RPMI7951 (cell line): ENCODE results near the gene DAGLB. TPM values are rescaled to one million over a fixed set of nuclear protein-coding genes. Genes with fewer than 3 reads are reported as not detected.
"Not testable (repeated sequence)": the region's sequence is repeated elsewhere in the genome, so short reads cannot be mapped to it uniquely, and the experiment has no call there.

ENCODE experiments used
- DNase-seq: peaks from one replicate; pipeline ENCODE4 v3.0.0-alpha.2; 2012; ENCODE audit warnings: low read depth
- total RNA-seq: library from RNA; depleted of rRNA; stranded (reverse); fragments of >200 nt; shearing (Covaris generic); gene quantifications from 2 replicates; pipeline ENCODE4 v1.2.3, GENCODE V29; 2014

Gene DAGLB
- total RNA-seq, 1 experiment from 2014 or later: 13.0 TPM

- no peak for DNase-seq
These were observed 16.8 kb downstream of the DAGLB start for GRCh38 chr7:6430974-6431373.

GRCh38 chr7:6430271-6430940, 17.3 kb downstream of the DAGLB start:
- DNase-seq: no peak

- DNase-seq: no peak
These were observed 21.8 kb downstream of the DAGLB start for GRCh38 chr7:6425948-6426347.

- DNase-seq: no peak
These were observed 23.6 kb downstream of the DAGLB start for GRCh38 chr7:6423942-6424701.

DNA sequence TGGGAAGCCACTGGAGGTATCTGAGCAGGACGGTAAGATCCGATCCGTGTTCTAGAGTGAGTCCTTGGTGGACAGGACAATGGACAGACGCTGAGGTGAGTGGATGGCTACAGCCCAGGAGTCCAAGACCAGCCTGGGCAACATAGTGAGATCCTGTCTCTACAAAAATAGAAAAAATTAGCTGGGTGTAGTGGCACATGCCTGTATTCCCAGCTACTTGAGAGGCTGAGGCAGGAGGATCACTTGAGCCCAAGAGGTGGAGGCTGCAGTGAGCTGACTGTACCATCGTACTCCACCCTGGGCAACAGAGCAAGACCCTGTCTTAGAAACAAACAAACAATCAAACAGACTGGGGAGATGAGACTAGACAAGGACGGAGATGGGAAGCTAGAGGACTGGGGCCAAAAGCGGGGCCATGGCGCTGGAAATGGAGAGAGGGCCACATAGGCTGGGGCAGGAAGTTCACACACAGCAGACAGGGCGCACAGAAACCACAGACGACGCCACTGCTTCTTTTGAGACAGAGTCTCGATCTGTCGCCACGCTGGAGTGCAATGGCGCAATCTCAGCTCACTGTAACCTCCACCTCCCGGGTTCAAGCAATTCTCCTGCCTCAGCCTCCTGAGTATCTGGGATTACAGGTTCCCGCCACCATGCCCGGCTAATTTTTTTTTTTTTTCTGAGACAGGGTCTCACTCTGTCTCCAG, 24.7 kb downstream of the DAGLB start:
- DNase-seq: no peak

DNA sequence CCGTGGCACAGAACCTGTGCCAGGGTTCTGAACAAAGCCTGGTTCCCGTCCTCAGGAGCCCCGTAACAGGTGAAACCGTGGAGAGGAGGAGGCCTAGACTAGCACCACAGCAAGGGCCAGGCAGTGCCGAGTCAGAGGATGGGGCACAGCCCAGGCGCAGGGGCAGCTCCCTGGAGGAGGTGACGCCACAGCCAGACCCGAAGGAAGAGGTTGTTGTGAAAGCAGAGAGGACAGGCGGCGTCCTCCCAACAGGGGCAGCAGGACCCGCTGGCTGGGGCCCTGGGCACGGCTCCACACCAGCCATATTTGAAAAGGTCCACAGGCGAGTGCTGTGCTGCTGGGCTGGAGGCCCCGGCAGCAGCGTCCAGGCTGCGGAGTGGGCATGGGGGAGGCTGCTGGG, 25.7 kb downstream of the DAGLB start:
- DNase-seq: no peak

DNA sequence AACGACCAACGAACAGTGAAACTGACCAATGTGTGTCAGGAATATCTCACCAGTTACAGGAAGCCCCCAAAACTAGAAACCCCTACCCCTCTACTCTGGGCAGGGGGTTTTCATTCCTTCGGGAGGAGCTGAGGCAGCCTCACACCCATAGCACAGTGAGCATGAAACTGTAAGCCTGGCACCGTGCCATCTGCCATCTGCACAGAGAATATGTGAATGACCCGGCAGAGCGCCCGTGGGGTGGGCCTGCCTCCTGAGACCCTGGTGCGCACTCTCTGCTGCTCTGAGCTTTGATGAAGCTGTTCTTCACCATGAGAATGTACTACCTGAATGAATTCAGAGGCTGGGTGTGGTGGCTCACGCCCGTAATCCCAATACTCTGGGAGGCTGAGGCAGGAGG, 27.1 kb downstream of the DAGLB start:
- no peak for DNase-seq

GRCh38 chr7:6419310-6419773, 28.4 kb downstream of the DAGLB start:
- no peak for DNase-seq

DNA sequence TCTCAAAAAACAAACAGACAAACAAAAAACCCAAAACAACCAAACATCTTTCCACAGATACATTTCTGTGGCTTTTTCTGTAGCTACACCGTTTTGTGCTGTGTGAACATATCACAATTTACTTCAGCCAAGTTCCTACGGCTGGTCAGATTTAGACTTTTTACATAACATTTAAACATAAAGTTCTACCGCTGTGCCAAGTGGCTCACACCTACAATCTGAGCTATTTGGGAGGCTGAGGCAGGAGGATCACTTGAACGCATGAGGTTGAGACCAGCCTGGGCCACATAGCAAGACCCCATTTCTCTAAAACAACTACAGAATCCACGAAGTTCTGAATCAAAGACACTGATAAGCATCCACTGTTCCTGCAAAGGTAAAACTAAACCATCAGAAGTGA, 30.3 kb downstream of the DAGLB start:
- DNase-seq: no peak

GRCh38 chr7:6416516-6417145, 31.1 kb downstream of the DAGLB start:
- no peak for DNase-seq

DNA sequence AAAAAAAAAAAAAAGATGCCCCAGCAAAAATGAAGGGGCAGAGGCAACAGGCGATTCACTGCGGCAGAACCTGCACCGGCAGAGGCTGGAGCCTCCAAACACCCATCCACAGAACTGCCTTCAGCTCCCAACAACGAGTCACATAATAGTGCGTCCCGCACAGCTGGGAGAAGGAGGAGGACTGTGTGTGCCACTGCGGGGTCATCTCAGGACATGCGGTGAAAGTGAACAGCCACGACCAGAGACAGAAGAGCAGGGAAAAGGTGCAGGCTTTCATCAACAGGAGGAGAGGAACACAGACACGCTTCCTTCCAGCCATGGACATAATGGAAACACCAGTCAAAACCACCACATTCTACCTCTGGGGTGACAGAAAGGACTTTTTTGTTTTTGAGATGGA, 34.1 kb downstream of the DAGLB start:
- no peak for DNase-seq

DNA sequence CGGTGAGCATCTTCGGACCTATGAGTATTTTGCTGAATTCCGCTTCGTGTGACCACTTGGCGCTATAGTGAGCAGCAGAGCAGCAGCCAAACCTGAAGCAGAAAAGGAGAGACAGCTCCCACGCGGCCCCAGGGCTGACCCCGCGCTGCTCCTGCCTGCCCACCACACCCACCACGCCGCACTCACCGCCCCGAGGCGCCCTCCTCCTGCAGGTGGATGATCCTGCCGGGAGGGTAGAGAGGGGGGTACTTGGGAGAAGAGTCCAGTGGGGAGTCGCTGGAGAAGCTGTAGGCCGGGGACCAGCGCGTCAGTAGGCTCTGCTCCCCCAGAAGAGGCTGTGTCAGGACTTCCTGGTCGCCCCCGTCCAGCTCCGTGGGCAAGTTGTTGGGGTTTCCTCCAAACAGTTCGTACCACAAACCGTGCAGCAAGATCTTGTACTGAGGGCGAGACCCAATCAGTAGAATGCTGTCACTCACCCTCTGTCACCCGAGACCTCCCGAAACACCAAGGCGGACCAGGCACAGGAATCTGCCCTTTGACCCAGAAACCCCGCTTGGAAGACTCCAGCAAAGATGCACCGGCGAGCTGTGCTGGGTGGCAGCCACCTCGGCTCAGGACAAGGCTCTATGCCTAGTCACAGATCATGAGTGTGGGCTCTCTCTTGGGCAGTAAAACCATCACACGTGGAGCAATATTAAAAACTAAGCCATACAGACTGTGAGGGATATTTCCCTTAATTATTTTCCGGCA, 37.6 kb downstream of the DAGLB start:
- no peak for DNase-seq

- DNase-seq: no peak
These were observed 38.7 kb downstream of the DAGLB start for GRCh38 chr7:6409091-6409490.

- no peak for DNase-seq
These were observed 40.3 kb downstream of the DAGLB start for GRCh38 chr7:6407434-6407833.

DNA sequence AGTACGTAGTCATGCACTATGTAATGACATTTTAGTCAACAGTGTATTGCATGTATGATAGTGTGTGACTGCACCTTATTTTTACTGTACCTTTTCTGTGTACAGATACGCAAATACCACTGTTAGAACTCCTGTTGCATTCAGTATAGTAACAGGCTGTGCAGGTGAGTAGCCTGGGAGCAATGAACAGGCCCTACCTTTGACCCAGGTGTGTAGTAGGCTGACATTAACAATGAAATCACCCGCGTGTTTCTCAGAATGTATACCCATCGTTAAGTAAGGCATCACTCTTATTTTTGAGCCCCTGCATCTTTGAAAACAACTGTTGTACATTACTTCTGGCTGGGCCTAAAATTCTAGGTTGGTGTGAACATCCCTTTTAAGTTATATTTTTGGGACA, 41.6 kb downstream of the DAGLB start:
- DNase-seq: no peak

DNA sequence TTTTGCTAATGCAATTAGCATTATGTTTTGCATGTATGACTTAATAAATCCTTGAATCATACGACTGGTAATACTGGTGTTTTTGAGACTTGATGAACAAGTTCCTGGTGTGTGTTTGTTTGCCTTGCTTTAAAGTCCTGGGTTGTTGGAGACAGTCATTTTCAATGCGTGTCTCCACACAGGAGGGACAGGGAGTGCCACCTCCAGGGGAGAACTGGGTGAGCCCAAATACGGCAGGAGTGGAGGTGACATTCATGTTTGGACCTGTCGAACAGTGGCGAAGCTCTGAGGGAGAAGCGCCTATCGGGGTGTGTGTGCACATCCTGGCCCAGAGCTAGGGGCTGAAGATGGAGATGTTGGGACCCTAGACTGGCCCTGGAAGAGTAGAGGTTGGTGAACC, 43.8 kb downstream of the DAGLB start:
- DNase-seq: no peak

- DNase-seq: no peak
These were observed 45.0 kb downstream of the DAGLB start for GRCh38 chr7:6402741-6403140.

DNA sequence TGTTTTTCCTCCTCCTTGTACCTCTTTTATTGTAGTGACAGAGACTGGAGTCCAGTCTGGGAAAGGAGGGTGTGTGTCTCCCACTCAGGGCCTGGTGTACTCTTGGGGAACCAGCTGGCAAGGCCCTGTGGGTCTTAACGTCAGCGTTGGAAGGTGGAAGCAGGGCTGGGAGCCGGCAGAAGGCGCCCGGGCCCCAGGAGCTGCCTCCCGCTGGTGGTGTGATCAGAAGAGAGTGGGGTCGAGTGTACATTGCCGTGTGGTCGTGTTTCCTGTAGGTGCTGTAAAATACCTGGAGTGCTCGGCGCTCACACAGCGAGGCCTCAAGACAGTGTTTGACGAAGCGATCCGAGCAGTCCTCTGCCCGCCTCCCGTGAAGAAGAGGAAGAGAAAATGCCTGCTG, 45.7 kb downstream of the DAGLB start:
- no peak for DNase-seq

DNA sequence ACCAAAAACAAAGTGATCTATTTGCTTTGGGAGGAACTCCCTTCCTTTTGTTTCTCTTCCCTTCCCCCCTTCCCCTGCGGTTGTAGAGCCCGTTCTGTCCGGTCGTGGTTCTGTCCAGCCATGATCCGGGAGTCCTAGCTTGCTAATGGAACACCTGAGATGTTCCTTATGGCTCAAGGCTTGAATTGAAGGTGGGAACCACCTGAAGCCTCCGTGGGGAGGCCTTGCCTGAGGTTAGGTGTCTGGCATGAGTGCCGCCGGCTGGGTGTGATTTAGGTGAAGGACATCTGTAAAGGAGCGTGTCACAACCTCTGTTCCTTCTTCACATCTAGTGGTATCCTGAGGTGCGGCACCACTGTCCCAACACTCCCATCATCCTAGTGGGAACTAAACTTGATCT, 46.2 kb downstream of the DAGLB start:
- DNase-seq: no peak

- not testable (repeated sequence) for DNase-seq
These were observed 47.3 kb downstream of the DAGLB start for GRCh38 chr7:6400243-6401105.

DNA sequence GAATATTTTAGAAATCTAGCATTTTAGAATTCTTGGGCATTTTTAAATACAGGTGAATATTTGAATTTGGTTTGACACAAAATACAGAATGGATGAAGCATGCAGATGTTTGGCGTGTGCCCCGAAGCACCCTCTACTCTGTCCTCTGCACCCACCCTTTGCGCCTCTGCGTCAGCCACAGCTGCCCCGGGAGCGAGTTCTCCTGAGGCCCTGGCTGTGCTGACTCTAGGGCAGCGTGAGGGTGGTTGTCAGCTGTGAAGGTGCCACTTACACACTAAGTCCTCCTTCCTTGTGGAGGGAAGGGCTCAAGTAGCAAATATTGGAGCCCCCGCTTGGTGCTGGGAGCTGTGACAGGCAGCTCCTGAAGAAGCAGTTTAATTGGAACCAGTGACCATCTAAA, 48.4 kb downstream of the DAGLB start:
- DNase-seq: no peak
